Right atrium auricular region (tissue), 2 donors: ENCODE data around the gene TMEM134. TPM values are rescaled to one million over a fixed set of nuclear protein-coding genes. Genes with fewer than 3 reads are reported as not detected.

Source experiments
- DNase-seq: peaks from one replicate; pipeline ENCODE4 v3.0.0-alpha.2; 2019; ENCODE audit warnings: low spot score
- H3K27ac ChIP-seq, 2 donors: fragments of 200-600 bp; sonication (generic); 1 replicate in 1 of 2; 2 replicates in 1 of 2; pipeline ENCODE4 v1.5.1; 2016 to 2019
- H3K27me3 ChIP-seq, 2 donors: fragments of 200-600 bp; sonication (generic); one replicate each; pipeline versions ENCODE4 v1.5.1 to v1.6.0; 2017 to 2019
- H3K36me3 ChIP-seq: fragments of 200-600 bp; sonication (generic); one replicate; pipeline ENCODE4 v1.5.1; 2016
- H3K4me1 ChIP-seq, 2 donors: fragments of 200-600 bp; sonication (generic); one replicate each; pipeline versions ENCODE4 v1.5.1 to v1.6.0; 2017 to 2019
- H3K4me3 ChIP-seq, 2 donors: fragments of 200-600 bp; sonication (generic); 1 replicate in 1 of 2; 2 replicates in 1 of 2; pipeline ENCODE4 v1.5.1; 2017 to 2019; ENCODE audit warnings: mild to moderate bottlenecking in 1 of 2, moderate library complexity in 1 of 2
- H3K9me3 ChIP-seq, 2 donors: fragments of 200-600 bp; sonication (generic); one replicate each; pipeline ENCODE4 v1.5.1; 2019
- total RNA-seq, 2 donors: library from RNA; depleted of rRNA; stranded (reverse); fragments of >200 nt; gene quantifications; one replicate each; pipeline ENCODE4 v1.1.0, GENCODE V29; 2016
- TF ChIP-seq, protein P1 (sequence below), 2 donors: fragments of 200-600 bp; sonication (generic); IDR thresholded peaks; one replicate each; pipeline ENCODE4 v1.5.1; 2019; ENCODE audit warnings: antibody characterized with exemption in 2 of 2

TMEM134 gene
- total RNA-seq, 2 donors from 2014 or later = 74.4 to 140 TPM

DNA sequence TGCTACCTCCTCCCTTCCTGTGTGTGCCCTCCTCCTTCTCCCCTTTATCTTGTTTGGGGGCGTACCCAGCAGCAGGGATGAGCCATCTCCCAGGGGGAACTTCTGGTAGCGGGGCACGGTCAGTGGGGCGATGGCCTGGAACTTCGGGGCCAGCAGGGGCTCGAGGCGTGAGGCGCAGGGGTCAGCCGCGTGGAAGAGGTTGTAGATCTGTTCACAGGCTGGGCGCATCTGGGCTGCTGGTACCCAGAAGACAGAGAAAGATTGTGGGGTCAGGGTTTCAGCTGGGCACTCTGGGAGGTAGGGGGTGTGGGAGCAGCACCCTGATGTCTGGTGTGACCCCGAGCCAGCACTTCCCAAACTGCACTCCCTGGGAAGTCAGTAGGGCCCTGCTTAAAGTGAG is 27.1 kb upstream of the TMEM134 start:
- no peak overlapping the region for H3K4me3 ChIP-seq
- H3K27ac ChIP-seq = no peak overlapping the region
- TF ChIP-seq, protein P1, sequence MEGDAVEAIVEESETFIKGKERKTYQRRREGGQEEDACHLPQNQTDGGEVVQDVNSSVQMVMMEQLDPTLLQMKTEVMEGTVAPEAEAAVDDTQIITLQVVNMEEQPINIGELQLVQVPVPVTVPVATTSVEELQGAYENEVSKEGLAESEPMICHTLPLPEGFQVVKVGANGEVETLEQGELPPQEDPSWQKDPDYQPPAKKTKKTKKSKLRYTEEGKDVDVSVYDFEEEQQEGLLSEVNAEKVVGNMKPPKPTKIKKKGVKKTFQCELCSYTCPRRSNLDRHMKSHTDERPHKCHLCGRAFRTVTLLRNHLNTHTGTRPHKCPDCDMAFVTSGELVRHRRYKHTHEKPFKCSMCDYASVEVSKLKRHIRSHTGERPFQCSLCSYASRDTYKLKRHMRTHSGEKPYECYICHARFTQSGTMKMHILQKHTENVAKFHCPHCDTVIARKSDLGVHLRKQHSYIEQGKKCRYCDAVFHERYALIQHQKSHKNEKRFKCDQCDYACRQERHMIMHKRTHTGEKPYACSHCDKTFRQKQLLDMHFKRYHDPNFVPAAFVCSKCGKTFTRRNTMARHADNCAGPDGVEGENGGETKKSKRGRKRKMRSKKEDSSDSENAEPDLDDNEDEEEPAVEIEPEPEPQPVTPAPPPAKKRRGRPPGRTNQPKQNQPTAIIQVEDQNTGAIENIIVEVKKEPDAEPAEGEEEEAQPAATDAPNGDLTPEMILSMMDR (IDR thresholded peaks at IDR 0.05) = no peak
- DNase-seq = no peak
- no peaks in the 10 kb centered on the region for H3K4me1 ChIP-seq
- peaks cover 31% of the 10 kb centered on the region for H3K36me3 ChIP-seq
- H3K27me3 ChIP-seq = no peaks in the 10 kb centered on the region
- no peaks in the 10 kb centered on the region for H3K9me3 ChIP-seq

DNA sequence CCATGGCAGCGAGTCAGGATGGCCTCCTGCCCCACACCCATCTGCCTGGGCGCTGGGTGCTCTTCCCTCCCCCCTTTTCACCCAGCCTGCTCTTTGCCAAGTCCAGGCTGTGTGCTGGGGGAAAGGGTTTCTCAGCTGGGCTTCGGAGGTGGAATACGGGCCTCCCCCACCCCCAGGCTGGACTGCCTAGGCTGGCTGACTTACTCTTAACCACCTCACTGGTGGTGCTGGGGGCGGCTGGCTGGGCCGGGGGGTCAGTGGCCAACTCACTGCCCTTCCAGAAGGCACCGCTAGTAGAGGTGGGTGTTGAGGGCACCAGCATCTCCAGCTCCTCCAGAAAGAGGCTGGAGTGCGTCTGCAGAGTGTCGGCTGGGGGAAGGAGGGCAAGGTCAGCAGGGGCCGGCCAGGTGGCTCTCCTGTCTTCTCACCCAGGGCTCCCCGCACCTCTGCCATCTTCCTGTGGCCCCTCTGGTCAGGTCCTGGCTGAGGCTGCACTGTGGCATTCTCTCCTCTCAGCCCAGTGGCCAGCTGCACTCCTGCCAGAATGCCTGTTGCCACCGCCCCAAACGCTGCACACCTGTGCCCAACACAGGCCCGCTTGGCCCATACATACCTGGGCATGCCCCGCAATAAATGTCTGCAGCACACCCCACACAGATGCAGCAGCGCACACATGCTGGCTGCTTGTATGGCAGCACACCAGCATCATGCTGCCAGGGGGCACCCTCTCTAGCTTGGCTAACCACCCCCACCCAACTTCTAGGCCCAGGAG is 26.4 kb upstream of the TMEM134 start:
- TF ChIP-seq, protein P1 (IDR thresholded peaks at IDR 0.05) = no peak
- H3K36me3 ChIP-seq = peaks cover 37% of the 10 kb centered on the region
- no peak overlapping the region for H3K4me3 ChIP-seq
- H3K9me3 ChIP-seq = no peaks in the 10 kb centered on the region
- H3K4me1 ChIP-seq = no peaks in the 10 kb centered on the region
- DNase-seq = no peak
- H3K27me3 ChIP-seq = no peaks in the 10 kb centered on the region
- H3K27ac ChIP-seq = no peak overlapping the region

DNA sequence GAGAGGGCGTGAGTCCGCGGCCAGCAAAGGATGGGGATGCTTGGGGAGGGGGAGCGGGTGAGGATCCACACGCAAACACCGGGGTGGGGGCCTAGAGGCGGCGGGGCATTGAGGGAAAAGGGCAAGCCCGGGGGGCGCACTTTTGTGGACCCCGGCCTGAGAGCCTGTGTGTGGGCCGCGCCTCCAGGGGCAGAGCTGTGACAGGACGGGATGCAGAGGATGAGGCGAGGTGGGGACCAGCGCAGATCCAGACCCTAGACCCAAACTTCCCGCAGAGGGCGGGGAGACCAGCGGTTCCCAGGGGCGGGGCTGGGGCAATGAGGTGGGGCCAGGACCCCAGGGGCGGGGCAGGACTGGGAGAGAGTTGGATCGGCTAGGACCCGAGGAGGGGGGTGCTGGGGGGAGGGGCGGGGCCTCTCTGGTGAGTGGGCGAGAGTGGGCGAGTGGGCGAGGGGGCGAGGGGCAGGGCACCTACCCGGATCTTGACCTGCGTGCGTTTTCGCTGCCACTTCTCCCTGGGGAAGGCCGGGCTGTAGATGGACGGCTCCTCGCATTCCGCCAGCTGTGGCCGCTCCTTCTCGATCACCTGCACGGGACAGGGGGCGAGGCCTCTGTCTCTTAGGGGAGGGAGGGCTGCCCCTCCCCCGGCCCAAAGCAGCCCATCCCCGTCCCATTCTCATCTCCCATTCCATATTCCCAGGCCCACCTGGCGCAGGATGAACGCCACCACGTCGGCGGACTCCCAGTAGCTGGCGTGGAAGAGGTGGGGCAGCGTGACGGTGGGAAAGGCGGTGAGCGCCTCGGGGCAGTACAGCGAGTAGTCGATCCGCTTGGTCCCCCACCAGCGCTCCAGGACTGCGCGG is 25.6 kb upstream of the TMEM134 start:
- TF ChIP-seq, protein P1 (IDR thresholded peaks at IDR 0.05) = no peak
- peaks cover 45% of the 10 kb centered on the region for H3K36me3 ChIP-seq
- H3K9me3 ChIP-seq = no peaks in the 10 kb centered on the region
- H3K4me3 ChIP-seq = no peak overlapping the region
- no peak for DNase-seq
- no peaks in the 10 kb centered on the region for H3K27me3 ChIP-seq
- H3K27ac ChIP-seq = no peak overlapping the region
- no peaks in the 10 kb centered on the region for H3K4me1 ChIP-seq

DNA sequence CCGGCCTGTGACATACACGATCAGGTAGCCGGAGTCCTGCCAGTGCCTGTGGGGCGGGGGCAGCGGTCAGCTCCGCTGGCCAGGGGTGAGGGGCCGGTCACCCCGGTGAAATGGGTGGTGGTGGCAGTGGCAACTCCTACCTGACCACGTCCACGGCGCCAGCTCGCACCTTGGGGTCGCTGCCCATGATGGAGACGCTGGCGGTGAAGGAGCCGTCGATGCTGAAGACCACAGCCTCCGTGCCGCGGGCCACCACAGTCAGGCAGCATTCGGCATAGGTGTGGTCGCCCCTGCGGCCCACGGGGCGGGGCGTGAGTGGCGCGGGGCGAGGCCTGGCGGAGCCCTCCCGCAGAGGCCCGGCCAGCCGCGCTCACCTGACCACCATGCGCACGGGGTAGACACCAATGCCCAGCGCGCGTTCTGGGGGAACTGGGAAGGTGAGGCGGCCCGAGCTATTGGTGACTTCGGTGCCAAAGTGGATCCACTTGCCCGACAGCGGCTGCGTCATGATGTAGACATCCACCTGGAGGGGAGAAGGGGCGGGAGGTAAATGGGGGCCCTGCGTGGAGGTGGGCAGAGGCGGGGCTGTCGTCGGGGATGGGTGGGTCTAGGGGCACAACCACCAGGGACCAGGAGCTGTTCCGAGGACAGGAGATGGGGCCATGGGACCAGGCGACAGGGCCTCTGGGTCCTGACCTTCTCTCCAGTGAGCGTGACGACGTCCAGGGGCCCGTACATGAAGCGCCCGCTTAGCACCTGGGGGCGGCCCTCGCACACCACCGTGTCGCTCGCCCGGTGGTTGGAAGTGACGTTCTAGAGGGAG is 24.7 kb upstream of the TMEM134 start:
- H3K9me3 ChIP-seq = no peaks in the 10 kb centered on the region
- no peaks in the 10 kb centered on the region for H3K27me3 ChIP-seq
- peaks cover 49% of the 10 kb centered on the region for H3K36me3 ChIP-seq
- H3K4me1 ChIP-seq = no peaks in the 10 kb centered on the region
- TF ChIP-seq, protein P1 (IDR thresholded peaks at IDR 0.05) = no peak
- H3K27ac ChIP-seq = no peak overlapping the region
- no peak for DNase-seq
- no peak overlapping the region for H3K4me3 ChIP-seq

DNA sequence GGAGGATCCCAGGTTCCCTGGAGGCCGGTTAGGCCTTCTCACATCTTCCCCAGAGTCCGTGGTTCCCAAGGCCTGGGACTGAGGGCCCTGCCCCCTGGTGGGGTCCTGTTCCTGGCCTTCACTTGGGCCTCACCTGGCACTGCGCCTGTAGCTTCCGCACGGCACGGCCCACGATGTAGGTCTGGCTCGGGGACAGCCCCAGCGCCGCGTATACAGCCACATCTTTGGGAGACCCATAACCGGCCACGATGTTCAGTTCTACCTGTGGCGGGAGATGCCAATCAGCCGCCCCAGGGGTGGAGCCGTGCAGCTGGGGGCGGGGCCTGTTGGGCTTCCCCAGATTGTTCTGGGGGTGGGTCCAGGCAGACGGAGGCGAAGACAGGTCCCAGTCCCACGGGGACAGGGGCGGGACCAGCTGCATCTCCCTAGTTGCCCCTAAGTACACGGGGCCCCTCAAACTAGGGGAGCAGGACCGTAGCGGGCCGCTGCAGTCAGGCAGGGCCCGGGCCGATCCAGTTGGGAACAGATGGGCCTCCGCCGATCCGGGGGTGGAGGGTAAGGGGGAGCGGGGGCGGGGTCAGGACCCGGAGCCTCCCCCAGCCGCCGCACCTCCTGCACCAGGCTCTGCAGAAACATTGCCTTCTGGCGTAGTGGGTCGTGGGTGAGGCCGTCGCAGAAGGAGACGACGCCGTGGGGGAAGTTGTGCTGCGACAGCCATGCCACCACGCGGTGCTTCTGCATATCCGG is 23.9 kb upstream of the TMEM134 start:
- Histone ChIP-seq H3K9me3 (no peaks in the 10 kb centered on the region), H3K4me1 (no peaks in the 10 kb centered on the region), H3K27me3 (no peaks in the 10 kb centered on the region), H3K27ac (no peak overlapping the region), H3K36me3 (peaks cover 50% of the 10 kb centered on the region), H3K4me3 (no peak overlapping the region)
- TF ChIP-seq, protein P1 (IDR thresholded peaks at IDR 0.05) = no peak
- no peak for DNase-seq
